ENCODE data around the gene SLC8A2.

The SLC8A2 gene

GRCh38 chr19:47427241-47428176 is 44.2 kb downstream of the SLC8A2 start:
- no peaks in the 10 kb centered on the region for H3K9me3 Mint-ChIP-seq
- H3K4me1 Mint-ChIP-seq (ENCODE audit: low read depth) = peaks cover 8% of the 10 kb centered on the region
- H3K4me3 Mint-ChIP-seq = no peak overlapping the region
- peak overlapping the region; percentile 36 for H3K27ac Mint-ChIP-seq
- peaks cover 2% of the 10 kb centered on the region for H3K36me3 Mint-ChIP-seq (ENCODE audit: low read depth)
- H3K27me3 Mint-ChIP-seq (ENCODE audit: low read depth) = peaks cover 34% of the 10 kb centered on the region

- H3K4me1 Mint-ChIP-seq (ENCODE audit: low read depth) = peaks cover 7% of the 10 kb centered on the region
- peaks cover 61% of the 10 kb centered on the region for H3K27me3 Mint-ChIP-seq (ENCODE audit: low read depth)
- no peak overlapping the region for H3K4me3 Mint-ChIP-seq
- H3K36me3 Mint-ChIP-seq (ENCODE audit: low read depth) = peaks cover 5% of the 10 kb centered on the region
- no peaks in the 10 kb centered on the region for H3K9me3 Mint-ChIP-seq
- no peak overlapping the region for H3K27ac Mint-ChIP-seq
These were observed 48.4 kb downstream of the SLC8A2 start for GRCh38 chr19:47423203-47423882.

- no peak overlapping the region for H3K4me3 Mint-ChIP-seq
- peaks cover 12% of the 10 kb centered on the region for H3K4me1 Mint-ChIP-seq (ENCODE audit: low read depth)
- peaks cover 68% of the 10 kb centered on the region for H3K27me3 Mint-ChIP-seq (ENCODE audit: low read depth)
- peaks cover 5% of the 10 kb centered on the region for H3K36me3 Mint-ChIP-seq (ENCODE audit: low read depth)
- no peaks in the 10 kb centered on the region for H3K9me3 Mint-ChIP-seq
- no peak overlapping the region for H3K27ac Mint-ChIP-seq
These were observed 49.1 kb downstream of the SLC8A2 start for GRCh38 chr19:47422417-47423163.

DNA sequence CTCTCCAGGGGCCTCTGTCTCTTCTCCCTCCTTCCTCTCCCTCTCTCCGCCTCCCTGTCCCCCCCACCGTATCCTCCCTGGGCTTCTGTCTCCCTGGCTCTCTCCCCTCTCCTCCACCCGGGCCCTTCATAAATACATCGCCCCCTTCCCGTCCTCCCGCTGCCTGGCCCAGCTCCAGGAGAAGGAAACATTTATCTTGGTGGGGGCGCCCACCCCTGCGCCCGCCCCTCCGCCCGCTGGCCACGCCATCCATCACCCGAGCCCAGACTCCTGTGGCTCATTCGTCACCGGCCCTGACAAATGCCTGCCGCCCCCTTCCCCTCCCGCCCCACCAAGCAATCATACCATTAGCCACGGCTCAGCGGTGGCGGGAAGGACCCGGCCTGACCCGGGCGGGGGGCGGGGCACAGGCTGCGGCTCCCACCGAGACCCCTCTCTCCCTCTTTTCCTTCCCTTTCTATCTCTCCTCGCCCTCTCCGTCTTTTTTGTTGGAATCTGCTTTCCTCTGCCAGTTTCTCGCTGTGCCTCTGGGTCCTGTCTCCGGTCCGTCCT is 49.8 kb downstream of the SLC8A2 start:
- Mint-ChIP-seq H3K27ac (no peak overlapping the region), H3K36me3 (ENCODE audit: low read depth) (peaks cover 5% of the 10 kb centered on the region), H3K9me3 (no peaks in the 10 kb centered on the region), H3K4me1 (ENCODE audit: low read depth) (peaks cover 12% of the 10 kb centered on the region), H3K27me3 (ENCODE audit: low read depth) (peaks cover 75% of the 10 kb centered on the region), H3K4me3 (no peak overlapping the region)

GRCh38 chr19:47421244-47421786 is 50.4 kb downstream of the SLC8A2 start:
- H3K27ac Mint-ChIP-seq = no peak overlapping the region
- peaks cover 14% of the 10 kb centered on the region for H3K4me1 Mint-ChIP-seq (ENCODE audit: low read depth)
- no peaks in the 10 kb centered on the region for H3K9me3 Mint-ChIP-seq
- H3K27me3 Mint-ChIP-seq (ENCODE audit: low read depth) = peaks cover 81% of the 10 kb centered on the region
- no peak overlapping the region for H3K4me3 Mint-ChIP-seq
- peaks cover 5% of the 10 kb centered on the region for H3K36me3 Mint-ChIP-seq (ENCODE audit: low read depth)

- H3K27me3 Mint-ChIP-seq (ENCODE audit: low read depth) = peaks cover 85% of the 10 kb centered on the region
- no peak overlapping the region for H3K27ac Mint-ChIP-seq
- peaks cover 16% of the 10 kb centered on the region for H3K4me1 Mint-ChIP-seq (ENCODE audit: low read depth)
- peaks cover 5% of the 10 kb centered on the region for H3K36me3 Mint-ChIP-seq (ENCODE audit: low read depth)
- no peak overlapping the region for H3K4me3 Mint-ChIP-seq
- no peaks in the 10 kb centered on the region for H3K9me3 Mint-ChIP-seq
These were observed 51.9 kb downstream of the SLC8A2 start for GRCh38 chr19:47419789-47420188.

DNA sequence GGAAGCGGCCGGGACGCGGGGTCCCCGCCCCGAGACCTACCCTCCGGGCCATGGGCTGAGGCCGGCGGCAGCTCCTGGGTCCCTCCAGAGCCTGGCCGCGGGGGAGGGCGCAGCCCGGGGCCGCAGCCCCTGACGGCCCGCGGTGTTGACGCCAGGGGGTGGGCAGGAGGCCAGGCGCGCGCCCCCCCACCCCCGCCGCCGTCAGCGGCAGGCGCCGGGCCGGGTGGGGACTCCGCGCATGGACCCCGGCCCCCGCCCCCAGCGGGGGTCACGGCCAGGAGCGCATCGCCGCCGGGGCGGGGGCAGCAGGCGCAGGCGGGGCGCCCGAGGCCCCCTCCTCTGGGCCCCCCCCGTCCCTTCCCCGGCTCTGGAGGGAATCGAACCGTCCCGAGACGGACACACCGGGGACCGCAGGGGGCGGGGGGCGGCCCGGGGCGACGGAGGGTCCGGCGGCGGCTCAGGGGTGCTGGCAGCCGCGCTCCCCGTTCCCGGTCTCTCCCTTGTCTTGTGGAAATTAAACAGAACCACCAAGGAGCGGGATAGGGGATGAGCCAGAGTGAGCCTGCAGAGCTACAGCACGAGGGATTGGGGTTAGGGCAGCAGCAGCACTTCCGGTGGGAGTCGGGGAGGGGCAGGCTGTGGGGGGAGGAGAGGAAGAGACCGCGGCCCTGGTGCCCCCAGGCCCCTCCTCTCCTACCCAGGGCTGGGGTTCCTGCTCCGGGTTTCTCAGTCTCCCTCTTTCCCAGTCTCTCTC is 52.5 kb downstream of the SLC8A2 start, which contains the start of gene MEIS3:
TSS of gene MEIS3 (minus strand) at position 498 of the 754 bp plus-strand sequence. CDS start at position 52, 446 bp downstream.
- no peaks in the 10 kb centered on the region for H3K9me3 Mint-ChIP-seq
- peak within 1 kb of the TSS; percentile 18 for H3K4me3 Mint-ChIP-seq
- H3K27ac Mint-ChIP-seq = no peak within 1 kb of the TSS
- peaks cover 82% of the 10 kb centered on the region for H3K27me3 Mint-ChIP-seq (ENCODE audit: low read depth)
- peaks cover 5% of the 10 kb centered on the region for H3K36me3 Mint-ChIP-seq (ENCODE audit: low read depth)
- H3K4me1 Mint-ChIP-seq (ENCODE audit: low read depth) = peaks cover 16% of the 10 kb centered on the region

GRCh38 chr19:47418692-47419029 is 53.0 kb downstream of the SLC8A2 start:
- no peaks in the 10 kb centered on the region for H3K9me3 Mint-ChIP-seq
- no peak overlapping the region for H3K27ac Mint-ChIP-seq
- peaks cover 5% of the 10 kb centered on the region for H3K36me3 Mint-ChIP-seq (ENCODE audit: low read depth)
- peak overlapping the region; percentile 18 for H3K4me3 Mint-ChIP-seq
- H3K4me1 Mint-ChIP-seq (ENCODE audit: low read depth) = peaks cover 16% of the 10 kb centered on the region
- peaks cover 83% of the 10 kb centered on the region for H3K27me3 Mint-ChIP-seq (ENCODE audit: low read depth)

DNA sequence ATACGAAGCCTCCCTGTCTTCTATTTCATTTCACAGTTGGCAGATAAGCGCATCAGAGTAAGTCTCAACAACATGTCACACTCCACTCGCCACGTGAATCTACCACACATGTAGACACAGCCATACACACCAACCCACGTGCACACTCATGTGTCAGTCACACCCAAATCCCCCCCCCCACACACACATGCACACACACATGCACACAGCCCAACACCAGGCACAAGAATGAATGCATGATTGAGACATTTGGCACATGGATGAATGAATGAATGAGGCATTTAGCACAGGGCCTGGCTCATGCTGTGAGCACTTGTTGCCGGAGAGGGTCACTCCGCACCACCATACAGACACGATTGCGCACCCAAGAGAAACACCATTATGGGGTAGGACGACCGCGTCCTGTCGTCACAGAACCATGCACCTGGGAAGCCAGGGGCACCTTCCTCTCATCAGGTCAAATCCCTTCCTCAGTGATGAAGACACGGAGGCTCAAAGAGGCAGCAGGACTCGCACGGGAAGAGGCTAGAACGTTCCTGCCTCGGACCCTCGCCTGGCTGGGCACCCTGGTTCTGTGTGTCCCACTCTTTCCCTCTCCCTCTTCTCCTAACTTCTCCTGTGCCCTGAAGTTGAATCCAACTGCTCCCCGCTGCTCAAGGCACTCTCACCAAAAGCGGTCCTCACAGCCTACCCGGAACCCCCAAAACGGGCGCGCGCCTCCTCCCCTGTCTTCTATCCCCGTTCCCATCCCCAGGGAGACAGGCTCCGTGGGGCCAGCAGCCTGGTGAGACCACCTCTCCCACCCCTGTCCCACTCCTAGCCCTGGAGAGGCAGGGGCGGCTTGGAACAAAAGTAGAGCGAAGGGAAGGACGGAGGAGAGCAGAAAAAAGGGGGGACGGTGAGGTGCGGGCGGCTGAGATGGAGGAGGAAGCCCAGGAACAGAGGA is 53.7 kb downstream of the SLC8A2 start:
- Mint-ChIP-seq H3K27ac (no peak overlapping the region), H3K36me3 (ENCODE audit: low read depth) (peaks cover 5% of the 10 kb centered on the region), H3K4me3 (peak overlapping the region; percentile 18), H3K9me3 (no peaks in the 10 kb centered on the region), H3K4me1 (ENCODE audit: low read depth) (peaks cover 16% of the 10 kb centered on the region), H3K27me3 (ENCODE audit: low read depth) (peaks cover 80% of the 10 kb centered on the region)

GRCh38 chr19:47417107-47417745 is 54.5 kb downstream of the SLC8A2 start:
- H3K27ac Mint-ChIP-seq = no peak overlapping the region
- H3K36me3 Mint-ChIP-seq (ENCODE audit: low read depth) = peaks cover 1% of the 10 kb centered on the region
- H3K4me1 Mint-ChIP-seq (ENCODE audit: low read depth) = peaks cover 14% of the 10 kb centered on the region
- peaks cover 72% of the 10 kb centered on the region for H3K27me3 Mint-ChIP-seq (ENCODE audit: low read depth)
- H3K9me3 Mint-ChIP-seq = no peaks in the 10 kb centered on the region
- no peak overlapping the region for H3K4me3 Mint-ChIP-seq

GRCh38 chr19:47416643-47416985 is 55.1 kb downstream of the SLC8A2 start:
- no peak overlapping the region for H3K4me3 Mint-ChIP-seq
- H3K36me3 Mint-ChIP-seq (ENCODE audit: low read depth) = no peaks in the 10 kb centered on the region
- H3K27me3 Mint-ChIP-seq (ENCODE audit: low read depth) = peaks cover 67% of the 10 kb centered on the region
- no peak overlapping the region for H3K27ac Mint-ChIP-seq
- H3K4me1 Mint-ChIP-seq (ENCODE audit: low read depth) = peaks cover 13% of the 10 kb centered on the region
- H3K9me3 Mint-ChIP-seq = no peaks in the 10 kb centered on the region

GRCh38 chr19:47415953-47416642 is 55.6 kb downstream of the SLC8A2 start:
- Mint-ChIP-seq H3K27ac (no peak overlapping the region), H3K4me3 (no peak overlapping the region), H3K9me3 (no peaks in the 10 kb centered on the region), H3K36me3 (ENCODE audit: low read depth) (no peaks in the 10 kb centered on the region), H3K4me1 (ENCODE audit: low read depth) (peaks cover 10% of the 10 kb centered on the region), H3K27me3 (ENCODE audit: low read depth) (peaks cover 62% of the 10 kb centered on the region)
